MCF 10A (cell line): Measurements from ENCODE around the gene AVEN. TPM values are rescaled to one million over a fixed set of nuclear protein-coding genes. Genes with fewer than 3 reads are reported as not detected.

Experiments used
- BruUV-seq: library from RNA; stranded (reverse); fragments of 400-500 nt; replicated peaks from 2 replicates; lab custom pipeline; 2021; lab: Mats Ljungman, UMichigan
- CTCF ChIA-PET: fragments of 300-600 bp; sonication (Branson Sonifier 250); formaldehyde crosslinking; extraction: SDS; loops from one replicate; lab custom pipeline; 2021; ENCODE audit warnings: antibody characterized with exemption, inconsistent platforms; lab: Yijun Ruan, JAX
- POLR2A ChIA-PET: fragments of 300-600, 350-650 bp; sonication (Branson Sonifier 250); formaldehyde crosslinking; extraction: SDS; loops from one replicate; lab custom pipeline; 2020; ENCODE audit warnings: antibody characterized with exemption, inconsistent platforms; lab: Yijun Ruan, JAX
- DNase-seq: peaks from one replicate; pipeline ENCODE4 v3.0.0-alpha.2; 2018; ENCODE audit not compliant: unreplicated experiment
- H3K27ac Mint-ChIP-seq: one replicate; pipeline ENCODE4 v1.8.0; 2022; ENCODE audit warnings: mild to moderate bottlenecking, low read depth, mixed read lengths; ENCODE audit not compliant: unreplicated experiment
- H3K27me3 Mint-ChIP-seq: one replicate; pipeline ENCODE4 v1.8.0; 2022; ENCODE audit warnings: mixed read lengths; ENCODE audit not compliant: insufficient read depth, unreplicated experiment
- H3K36me3 Mint-ChIP-seq: one replicate; pipeline ENCODE4 v1.8.0; 2022; ENCODE audit warnings: mild to moderate bottlenecking, moderate library complexity, mixed read lengths; ENCODE audit not compliant: insufficient read depth, unreplicated experiment
- H3K4me1 Mint-ChIP-seq: one replicate; pipeline ENCODE4 v1.8.0; 2022; ENCODE audit warnings: mixed read lengths; ENCODE audit not compliant: insufficient read depth, unreplicated experiment
- H3K4me3 Mint-ChIP-seq: one replicate; pipeline ENCODE4 v1.8.0; 2022; ENCODE audit warnings: mild to moderate bottlenecking, moderate library complexity, mixed read lengths; ENCODE audit not compliant: unreplicated experiment
- H3K9me3 Mint-ChIP-seq: one replicate; pipeline ENCODE4 v1.8.0; 2022; ENCODE audit warnings: mixed read lengths; ENCODE audit not compliant: unreplicated experiment
- CTCF ChIP-seq: fragments of 200-600 bp; IDR thresholded peaks from one replicate; pipeline ENCODE4 v1.8.0; 2022; ENCODE audit warnings: antibody characterized with exemption, mild to moderate bottlenecking; ENCODE audit not compliant: unreplicated experiment
- intact Hi-C: fragments of 100-400 bp; cut with micrococcal nuclease; formaldehyde crosslinking; loops from 2 replicates; pipeline ENCODE4 v1.14.1; 2022
- total RNA-seq: library from RNA; stranded (reverse); gene quantifications from 2 replicates; pipeline ENCODE4 v1.2.3, GENCODE V29; 2022

The AVEN gene
- total RNA-seq, 1 experiment from 2014 or later, result 42.4 TPM

- BruUV-seq, result no TSS peak
- no peak for DNase-seq
- peaks cover 20% of the 10 kb centered on the region for H3K4me1 Mint-ChIP-seq
- H3K27ac Mint-ChIP-seq, result no peak overlapping the region
- no peaks in the 10 kb centered on the region for H3K9me3 Mint-ChIP-seq
- intact Hi-C loops, result no loop called here
- CTCF ChIA-PET, result interaction anchor here (1.0 kb wide), 1 partner anchor 9 kb away, joined by 4 read pairs; no protein-coding TSS in a partner anchor
- H3K27me3 Mint-ChIP-seq, result no peaks in the 10 kb centered on the region
- POLR2A ChIA-PET, result no interaction called here
- no peak for TF ChIP-seq CTCF
- H3K36me3 Mint-ChIP-seq, result peaks cover 31% of the 10 kb centered on the region
- no peak overlapping the region for H3K4me3 Mint-ChIP-seq
Measured at GRCh38 chr15:33864360-33865075, 174.5 kb downstream of the AVEN start.

- H3K4me3 Mint-ChIP-seq, result no peak overlapping the region
- peak; percentile 55 for DNase-seq
- H3K9me3 Mint-ChIP-seq, result no peaks in the 10 kb centered on the region
- no peak for TF ChIP-seq CTCF
- peaks cover 26% of the 10 kb centered on the region for H3K36me3 Mint-ChIP-seq
- intact Hi-C loops, result no loop called here
- no peaks in the 10 kb centered on the region for H3K27me3 Mint-ChIP-seq
- peak overlapping the region; percentile 20 for H3K27ac Mint-ChIP-seq
- no TSS peak for BruUV-seq
- POLR2A ChIA-PET, result no interaction called here
- CTCF ChIA-PET, result interaction anchor here (0.6 to 1.5 kb wide), 5 partner anchors 19 to 126 kb away, joined by 3 to 4 read pairs (median 3); no protein-coding TSS in a partner anchor
- peaks cover 20% of the 10 kb centered on the region for H3K4me1 Mint-ChIP-seq
Measured at GRCh38 chr15:33860754-33861153, 178.2 kb downstream of the AVEN start.

GRCh38 chr15:33859992-33860545 is 178.9 kb downstream of the AVEN start:
- no TSS peak for BruUV-seq
- CTCF ChIA-PET, result interaction anchor here (0.6 to 1.5 kb wide), 6 partner anchors 18 to 785 kb away, joined by 3 to 4 read pairs (median 3); no protein-coding TSS in a partner anchor
- Mint-ChIP-seq H3K36me3 (peaks cover 19% of the 10 kb centered on the region), H3K27me3 (no peaks in the 10 kb centered on the region), H3K9me3 (no peaks in the 10 kb centered on the region), H3K27ac (peak overlapping the region; percentile 20), H3K4me3 (no peak overlapping the region), H3K4me1 (peaks cover 20% of the 10 kb centered on the region)
- DNase-seq, result no peak
- POLR2A ChIA-PET, result no interaction called here
- no peak for TF ChIP-seq CTCF
- intact Hi-C loops, result no loop called here

- Mint-ChIP-seq H3K4me1 (peaks cover 20% of the 10 kb centered on the region), H3K36me3 (peaks cover 6% of the 10 kb centered on the region)
- intact Hi-C loops, result no loop called here
Measured at GRCh38 chr15:33858836-33859235, 180.2 kb downstream of the AVEN start.

More at GRCh38 chr15:33858836-33859235, 180.2 kb downstream of the AVEN start:
- no peak for DNase-seq
- Mint-ChIP-seq H3K9me3 (no peaks in the 10 kb centered on the region), H3K27me3 (no peaks in the 10 kb centered on the region), H3K4me3 (no peak overlapping the region), H3K27ac (no peak overlapping the region)
- TF ChIP-seq CTCF, result no peak
- no TSS peak for BruUV-seq
- ChIA-PET CTCF (no interaction called here), POLR2A (no interaction called here)
